HG03064 (cell line): ENCODE results near the gene GULP1.

Source experiments
- ATAC-seq: cut with Tn5 transposase; IDR thresholded peaks from one replicate; pipeline ENCODE4 v1.9.1; 2021; ENCODE audit warnings: low read depth; ENCODE audit not compliant: unreplicated experiment

GULP1 gene

DNA sequence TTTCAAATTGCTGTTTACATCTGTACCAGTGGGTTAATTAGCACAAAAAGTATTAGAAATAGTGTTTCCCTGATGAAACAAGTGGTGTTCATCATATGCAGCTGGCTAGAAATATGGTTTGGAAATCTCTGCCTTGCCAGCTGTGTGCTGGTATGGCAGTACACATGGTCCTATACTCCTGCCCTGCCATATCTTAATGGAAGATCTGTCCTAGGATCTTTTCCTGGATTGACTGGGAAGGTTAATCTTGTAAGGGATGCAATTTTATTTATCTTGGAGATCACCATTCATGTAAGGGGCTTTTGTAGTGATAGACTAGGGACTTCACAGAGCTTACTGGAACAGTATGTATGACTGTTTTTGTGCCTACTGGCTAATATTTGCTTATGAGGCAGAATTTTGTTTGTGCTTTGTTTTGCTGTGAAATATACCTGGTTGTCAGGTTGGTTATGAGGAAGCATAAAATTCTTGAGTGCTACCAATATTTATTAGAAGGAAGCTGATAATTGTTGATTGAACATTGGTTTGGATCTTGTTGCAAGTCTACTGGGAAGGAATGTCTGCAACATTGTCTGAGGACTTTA is 73.5 kb downstream of the GULP1 start:
- no peak for ATAC-seq

DNA sequence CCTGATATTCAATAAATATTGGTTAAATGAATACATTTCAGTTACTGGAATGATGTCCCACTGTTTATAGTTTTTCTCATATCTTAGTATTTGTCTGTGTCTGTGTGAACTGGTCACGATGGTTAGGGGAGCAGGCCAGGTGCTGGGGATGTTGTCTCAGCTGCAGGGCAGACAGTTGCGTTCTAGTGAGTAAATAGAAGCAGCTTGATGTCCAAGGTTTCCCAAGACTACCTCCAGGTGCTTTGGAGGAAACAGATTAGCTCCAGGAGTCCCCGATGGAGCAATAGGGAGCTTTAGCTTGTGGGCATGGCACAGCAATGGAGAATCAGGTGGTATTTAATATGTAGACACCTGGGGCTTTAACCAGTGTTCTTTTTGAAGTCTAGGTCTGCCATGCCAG is 75.5 kb downstream of the GULP1 start:
- no peak for ATAC-seq

DNA sequence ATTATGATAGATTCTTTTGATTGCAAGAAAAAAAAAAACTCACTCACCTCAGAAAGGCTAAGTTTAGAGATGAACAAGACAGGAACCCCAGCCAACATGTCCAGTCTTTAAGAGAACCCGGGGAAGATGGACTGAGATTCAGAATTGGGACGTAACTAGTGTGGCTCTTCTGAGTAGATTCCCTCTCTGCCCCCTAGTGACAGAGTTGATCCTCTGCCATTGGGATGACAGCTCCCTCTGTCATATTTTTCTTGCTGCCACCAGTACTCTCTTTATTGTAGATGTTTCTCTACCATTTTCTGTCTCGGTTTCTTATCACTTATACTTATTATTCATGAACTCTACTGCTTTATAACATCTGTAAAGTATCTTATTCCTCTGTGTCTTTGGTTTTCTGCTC is 77.7 kb downstream of the GULP1 start:
- ATAC-seq, result peak; percentile 67

DNA sequence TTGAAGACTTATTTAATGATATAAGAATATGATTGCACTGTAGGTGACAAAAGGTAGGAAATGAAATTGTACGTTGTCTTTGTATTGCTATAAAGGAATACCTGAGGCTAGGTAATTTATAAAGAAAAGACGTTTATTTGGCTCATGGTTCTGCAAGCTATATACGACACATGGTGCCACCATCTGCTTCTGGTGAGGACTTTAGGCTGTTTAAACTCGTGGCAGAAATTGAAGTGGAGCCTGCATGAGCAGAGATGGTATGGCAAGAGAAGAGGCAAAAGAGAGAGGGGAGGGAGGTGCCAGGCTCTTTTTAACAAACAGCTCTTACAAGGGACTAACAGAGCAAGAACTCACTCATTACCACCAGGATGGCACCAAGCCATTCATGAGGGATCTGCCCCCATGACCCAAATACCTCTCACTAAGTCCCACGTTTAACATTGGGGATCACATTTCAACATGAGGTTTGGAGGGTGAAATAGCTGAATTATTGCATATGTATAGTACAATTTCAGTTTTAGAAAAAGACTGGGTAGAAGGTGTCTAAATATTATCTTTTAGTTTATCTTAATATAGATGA is 86.8 kb downstream of the GULP1 start:
- ATAC-seq, result no peak

- ATAC-seq, result no peak
These were observed 88.1 kb downstream of the GULP1 start for GRCh38 chr2:188379748-188380147.

DNA sequence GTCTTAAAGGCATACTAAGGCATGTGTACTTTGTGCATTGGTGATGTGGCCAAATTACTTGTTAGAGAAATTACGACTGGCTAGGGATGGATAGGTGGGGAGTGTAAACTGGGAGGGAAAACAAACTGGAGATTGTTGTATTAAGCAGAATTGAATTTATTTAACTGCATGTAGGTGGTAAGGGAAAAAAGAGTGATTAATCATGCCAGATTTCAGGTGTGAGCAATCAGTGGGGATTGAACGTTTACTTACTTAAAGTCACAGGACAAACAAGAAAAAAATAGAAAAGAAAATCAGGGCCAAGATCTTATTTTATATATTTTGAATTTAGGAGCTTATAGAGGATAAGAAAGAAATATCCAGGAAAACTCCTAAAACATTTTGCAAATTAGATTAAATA is 88.6 kb downstream of the GULP1 start:
- no peak for ATAC-seq

DNA sequence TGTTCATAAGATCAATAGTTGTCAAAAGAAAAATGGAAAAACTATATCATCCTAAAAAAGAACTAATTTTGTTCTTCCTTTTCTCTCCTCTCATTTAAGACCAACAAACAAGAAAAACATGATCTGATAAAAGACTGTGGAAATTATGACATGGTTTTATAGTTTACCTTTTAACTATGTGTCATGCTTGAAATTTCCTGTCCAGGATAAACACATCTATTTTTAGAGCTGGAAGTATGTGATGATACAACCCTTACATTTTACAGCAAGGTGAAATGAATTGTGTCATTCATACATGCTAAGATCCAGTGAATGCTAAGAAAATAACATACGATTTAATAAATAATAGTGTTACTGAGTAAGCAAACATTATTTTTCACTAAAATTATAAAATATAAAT is 89.9 kb downstream of the GULP1 start:
- ATAC-seq, result no peak

DNA sequence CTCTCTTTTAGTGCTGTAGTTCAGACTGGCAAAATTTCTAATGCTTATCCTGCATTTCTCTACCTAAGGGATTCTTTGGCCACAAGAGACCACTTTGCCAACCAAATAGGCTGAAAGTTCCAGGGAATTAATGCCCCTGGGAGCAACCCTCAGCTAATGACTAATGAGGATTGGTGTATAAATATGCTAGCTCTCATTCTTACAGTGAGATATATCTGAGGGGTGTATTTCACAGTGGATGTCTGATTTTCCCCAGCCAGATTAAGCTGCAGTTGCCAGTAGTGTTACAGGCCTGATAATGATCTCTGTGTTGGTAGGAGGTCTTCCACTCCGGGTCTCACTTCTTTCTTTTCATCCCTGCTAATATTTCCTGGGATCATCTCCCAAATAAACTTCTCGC is 90.4 kb downstream of the GULP1 start:
- ATAC-seq, result no peak

DNA sequence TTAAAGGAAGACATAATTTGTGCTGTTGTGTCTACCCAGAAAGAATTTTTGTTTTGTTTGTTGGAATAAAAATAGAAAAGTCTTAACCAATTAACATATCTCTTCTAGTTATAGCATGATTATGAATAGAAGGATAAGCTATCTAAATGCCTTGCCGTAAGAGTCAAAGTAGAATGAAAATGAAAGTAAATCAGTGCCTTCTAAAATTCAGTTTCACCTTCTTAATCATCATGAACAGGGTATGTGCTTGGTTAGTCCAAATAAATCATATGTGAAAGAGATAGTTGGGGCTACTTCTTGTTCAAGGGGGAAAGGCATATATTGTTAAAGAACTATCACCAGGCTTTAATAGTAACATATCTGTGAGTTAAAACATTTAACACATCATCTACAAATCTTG is 91.5 kb downstream of the GULP1 start:
- ATAC-seq, result no peak

- ATAC-seq, result no peak
These were observed 94.2 kb downstream of the GULP1 start for GRCh38 chr2:188385857-188386256.

GRCh38 chr2:188388831-188389230 is 97.2 kb downstream of the GULP1 start:
- no peak for ATAC-seq

DNA sequence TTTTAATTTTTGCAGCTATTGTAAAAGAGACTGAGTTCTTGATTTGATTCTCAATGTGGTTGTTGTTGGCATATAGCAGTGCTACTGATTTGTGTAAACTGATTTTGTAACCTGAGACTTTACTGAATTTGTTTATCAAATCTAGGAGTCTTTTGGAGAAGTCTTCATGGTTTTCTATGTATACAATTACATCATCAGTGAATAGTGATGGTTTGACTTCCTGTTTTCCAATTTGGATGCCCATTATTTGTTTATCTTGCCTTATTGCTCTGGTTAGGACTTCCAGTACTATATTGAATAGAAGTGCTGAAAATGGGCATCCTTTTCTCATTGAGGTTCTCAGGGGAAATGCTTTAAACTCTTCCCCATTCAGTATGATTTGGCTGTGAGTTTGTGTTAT is 99.7 kb downstream of the GULP1 start:
- no peak for ATAC-seq

- no peak for ATAC-seq
These were observed 103.3 kb downstream of the GULP1 start for GRCh38 chr2:188394931-188395472.

DNA sequence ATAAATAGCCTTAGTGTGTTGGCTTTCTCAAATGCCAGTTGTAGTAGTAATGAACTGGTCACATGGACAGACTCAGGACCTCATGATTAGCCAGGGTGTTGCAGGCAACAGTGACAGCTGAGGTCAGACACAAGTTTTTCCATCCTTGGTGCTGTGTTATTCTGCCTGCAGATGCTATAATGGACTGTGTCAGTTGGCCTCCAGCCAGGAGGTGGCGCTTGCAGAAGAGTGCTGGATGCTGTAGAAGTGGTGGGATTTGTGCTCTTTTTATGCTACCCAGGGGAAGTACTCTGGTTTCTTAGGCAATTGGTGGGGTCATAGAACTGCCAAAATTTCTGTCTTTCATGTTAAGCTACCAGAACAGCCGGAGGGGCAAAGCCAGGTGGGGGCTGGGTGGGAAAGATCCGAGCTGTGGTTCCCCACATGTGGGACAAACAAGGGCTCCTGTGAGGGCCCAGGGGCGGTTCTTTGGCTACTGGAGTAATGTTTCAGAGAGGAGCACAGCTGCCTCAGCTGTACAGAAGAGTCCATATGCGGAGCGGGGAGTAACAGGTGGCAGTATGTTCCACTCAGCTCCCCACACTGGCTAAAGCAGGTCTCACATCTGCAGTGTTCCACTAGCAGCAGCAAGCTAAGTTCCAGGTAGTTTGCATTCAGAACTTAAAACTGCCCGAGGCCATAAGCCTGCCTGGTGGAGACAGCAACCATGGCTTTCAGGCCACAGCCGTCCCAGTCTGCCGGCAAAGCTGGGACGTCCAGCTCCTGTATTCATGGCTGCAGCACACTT is 104.4 kb downstream of the GULP1 start:
- ATAC-seq, result no peak

GRCh38 chr2:188399159-188399558 is 107.5 kb downstream of the GULP1 start:
- ATAC-seq, result no peak

- ATAC-seq, result no peak
These were observed 112.0 kb downstream of the GULP1 start for GRCh38 chr2:188403676-188404075.

DNA sequence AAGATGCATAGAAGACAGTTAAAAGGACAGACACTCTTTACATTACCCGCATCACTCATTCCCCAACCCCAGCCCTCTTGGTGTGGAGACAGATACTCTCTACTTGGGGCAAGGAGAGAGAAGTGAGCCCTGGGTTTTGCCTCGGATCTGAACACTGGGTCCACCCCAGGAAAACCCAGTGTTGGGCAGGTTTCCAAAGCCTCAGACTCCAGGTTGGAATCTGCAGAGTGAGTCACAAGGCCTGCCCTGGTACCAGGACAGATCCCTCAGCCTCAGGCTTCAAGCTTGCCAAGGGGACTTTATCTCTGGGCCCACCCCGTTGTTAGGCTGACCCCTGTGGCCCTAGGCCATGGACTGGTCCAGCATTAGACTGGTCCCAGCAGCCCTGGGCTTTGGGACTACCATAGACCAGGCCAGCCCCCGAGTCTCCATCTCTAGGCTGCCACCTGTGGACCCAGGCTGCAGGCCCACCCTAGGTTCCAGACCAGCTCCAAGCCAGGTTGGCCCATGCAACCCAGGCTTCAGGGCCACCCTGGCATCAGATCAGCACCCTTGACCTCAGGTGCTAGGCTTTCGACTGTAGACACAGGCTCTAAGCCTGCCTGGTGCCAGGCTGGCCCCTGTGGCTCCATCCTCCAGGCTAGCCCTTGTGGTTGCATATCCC is 112.8 kb downstream of the GULP1 start:
- no peak for ATAC-seq

GRCh38 chr2:188406414-188406813 is 114.7 kb downstream of the GULP1 start:
- ATAC-seq, result no peak

- no peak for ATAC-seq
These were observed 119.0 kb downstream of the GULP1 start for GRCh38 chr2:188410504-188411235.

- no peak for ATAC-seq
These were observed 120.5 kb downstream of the GULP1 start for GRCh38 chr2:188412190-188412589.

DNA sequence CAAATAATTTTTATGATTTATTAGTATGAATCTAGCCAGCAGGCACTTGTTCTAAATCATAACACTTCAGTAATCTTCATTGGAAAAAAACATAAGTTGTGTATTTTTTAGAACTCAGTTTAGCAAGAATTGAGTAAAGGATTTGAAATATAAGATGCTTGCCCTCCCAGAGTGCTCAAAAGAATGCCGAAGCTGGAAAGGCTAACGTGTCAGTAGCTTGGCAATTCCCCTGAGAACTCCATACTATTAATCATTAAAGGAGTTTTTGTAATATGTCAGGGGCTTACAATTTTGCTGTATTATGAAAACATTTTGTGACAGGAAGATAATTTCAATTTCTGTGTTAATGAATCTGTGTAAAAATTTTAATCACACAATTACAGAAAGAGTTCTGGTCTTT is 122.7 kb downstream of the GULP1 start:
- ATAC-seq, result no peak
